ENCODE data around the gene UPK1A.

UPK1A gene

GRCh38 chr19:35665157-35665556 lies 1.2 kb upstream of the UPK1A start:
- no peak for DNase-seq (ENCODE audit: low read depth)
- no peak for TF ChIP-seq CTCF (IDR thresholded peaks at IDR 0.05; ENCODE audit: insufficient read depth, low read depth, low read length, missing control alignments)
- no peak overlapping the region for H3K4me3 ChIP-seq (ENCODE audit: low read depth, low read length)

GRCh38 chr19:35665604-35666003 lies 713 bp upstream of the UPK1A start:
- H3K4me3 ChIP-seq (ENCODE audit: low read depth, low read length) = no peak overlapping the region
- no peak for TF ChIP-seq CTCF (IDR thresholded peaks at IDR 0.05; ENCODE audit: insufficient read depth, low read depth, low read length, missing control alignments)
- DNase-seq (ENCODE audit: low read depth) = no peak

- TF ChIP-seq CTCF (IDR thresholded peaks at IDR 0.05; ENCODE audit: insufficient read depth, low read depth, low read length, missing control alignments) = no peak
- no peak for DNase-seq (ENCODE audit: low read depth)
- no peak overlapping the region for H3K4me3 ChIP-seq (ENCODE audit: low read depth, low read length)
Measured at GRCh38 chr19:35669566-35669965, 3.2 kb downstream of the UPK1A start.

GRCh38 chr19:35669974-35670373 lies 3.7 kb downstream of the UPK1A start:
- DNase-seq (ENCODE audit: low read depth) = no peak
- no peak overlapping the region for H3K4me3 ChIP-seq (ENCODE audit: low read depth, low read length)
- no peak for TF ChIP-seq CTCF (IDR thresholded peaks at IDR 0.05; ENCODE audit: insufficient read depth, low read depth, low read length, missing control alignments)

GRCh38 chr19:35670686-35671085 lies 4.4 kb downstream of the UPK1A start:
- no peak for DNase-seq (ENCODE audit: low read depth)
- no peak for TF ChIP-seq CTCF (IDR thresholded peaks at IDR 0.05; ENCODE audit: insufficient read depth, low read depth, low read length, missing control alignments)
- no peak overlapping the region for H3K4me3 ChIP-seq (ENCODE audit: low read depth, low read length)

GRCh38 chr19:35671818-35672217 lies 5.5 kb downstream of the UPK1A start:
- no peak for DNase-seq (ENCODE audit: low read depth)
- TF ChIP-seq CTCF (IDR thresholded peaks at IDR 0.05; ENCODE audit: insufficient read depth, low read depth, low read length, missing control alignments) = no peak
- H3K4me3 ChIP-seq (ENCODE audit: low read depth, low read length) = no peak overlapping the region

- peak; percentile 51 for DNase-seq (ENCODE audit: low read depth)
- H3K4me3 ChIP-seq (ENCODE audit: low read depth, low read length) = peak overlapping the region; percentile 4
- TF ChIP-seq CTCF (IDR thresholded peaks at IDR 0.05; ENCODE audit: insufficient read depth, low read depth, low read length, missing control alignments) = no peak
Measured at GRCh38 chr19:35673121-35673804, 6.9 kb downstream of the UPK1A start.

Measured in GM12865 (cell line).